ENCODE data around the gene PRKAR1A.

Gene PRKAR1A

DNA sequence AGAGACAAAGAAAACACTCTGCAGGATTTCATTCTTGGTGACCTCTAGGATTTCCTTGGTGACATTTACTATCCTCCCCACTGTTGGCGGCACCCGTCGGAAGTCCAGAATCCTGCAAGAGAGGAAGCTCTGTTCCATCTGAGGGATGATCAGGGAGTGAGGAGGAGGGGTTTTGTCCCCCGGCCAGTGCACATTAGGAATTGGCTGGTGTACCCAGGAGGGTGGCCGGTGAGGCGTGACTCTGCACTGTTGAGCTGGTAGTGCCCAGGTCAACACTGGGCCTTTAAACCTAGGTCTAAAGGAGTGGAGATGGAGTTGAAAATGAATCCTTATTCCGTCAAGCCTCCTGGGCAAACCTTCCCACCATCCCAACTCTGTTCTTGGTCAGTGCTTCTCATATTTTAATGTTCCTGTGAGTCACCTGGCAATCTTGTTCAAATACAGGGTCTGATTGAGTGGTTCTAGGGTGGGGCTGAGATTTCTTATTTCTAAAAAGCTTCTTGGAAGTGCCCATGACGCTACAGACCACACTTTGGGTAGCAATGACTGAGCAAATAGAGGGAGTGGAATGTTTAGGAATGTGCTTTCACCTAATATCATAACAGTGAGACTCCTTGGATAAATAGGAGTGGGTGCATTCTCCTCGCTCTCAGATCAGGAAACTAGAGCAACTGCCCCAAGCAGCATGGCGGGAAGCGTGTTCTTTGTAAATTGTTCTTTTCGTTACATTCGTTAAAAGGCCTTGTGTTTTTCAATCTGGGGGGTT, 30.7 kb downstream of the PRKAR1A start:
- no peak for DNase-seq (ENCODE audit: low spot score)

DNA sequence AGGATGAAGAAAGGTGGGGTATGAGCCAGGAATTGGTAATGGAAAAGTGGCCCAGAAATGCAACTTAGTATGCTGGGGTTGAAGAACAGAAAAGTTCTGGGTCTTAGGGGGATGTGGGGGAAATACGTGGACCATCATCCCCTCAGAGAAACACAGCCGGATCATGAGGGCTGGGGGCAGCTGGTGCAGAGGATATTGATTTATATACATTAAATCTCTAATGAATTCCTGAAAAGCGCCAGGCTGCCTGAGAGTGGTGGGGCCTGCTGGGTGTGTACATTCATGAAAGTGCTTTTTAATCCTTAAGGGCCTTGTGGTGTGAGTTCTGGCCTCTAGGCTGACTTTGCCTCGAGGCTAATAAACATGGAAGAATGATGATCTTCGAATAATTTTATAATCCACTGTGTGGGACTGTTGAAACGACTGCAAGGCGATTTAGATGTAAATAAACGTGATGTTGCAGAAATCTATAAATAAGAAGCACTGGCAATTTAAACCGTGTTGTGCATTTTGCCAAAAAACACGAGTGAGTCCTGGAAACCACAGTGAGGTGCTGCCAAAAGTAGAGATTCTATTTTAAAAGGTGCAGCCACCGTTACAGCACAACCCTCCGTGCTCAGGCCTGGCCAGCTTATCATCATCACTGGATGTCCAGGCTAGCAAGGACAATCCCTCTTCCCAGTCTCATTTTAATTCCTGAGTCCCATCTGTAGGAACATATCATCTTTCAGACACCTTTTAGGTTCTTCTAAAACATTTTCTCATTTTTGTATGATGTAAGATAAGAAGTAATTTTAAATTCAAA, 32.1 kb downstream of the PRKAR1A start:
- DNase-seq (ENCODE audit: low spot score): no peak

- no peak for DNase-seq (ENCODE audit: low spot score)
Observed at GRCh38 chr17:68556551-68556950, 44.3 kb downstream of the PRKAR1A start.

GRCh38 chr17:68559316-68559715, 47.1 kb downstream of the PRKAR1A start:
- DNase-seq (ENCODE audit: low spot score): no peak

GRCh38 chr17:68560966-68561720, 48.9 kb downstream of the PRKAR1A start:
- DNase-seq (ENCODE audit: low spot score): no peak

GRCh38 chr17:68562736-68563135, 50.5 kb downstream of the PRKAR1A start:
- no peak for DNase-seq (ENCODE audit: low spot score)

DNA sequence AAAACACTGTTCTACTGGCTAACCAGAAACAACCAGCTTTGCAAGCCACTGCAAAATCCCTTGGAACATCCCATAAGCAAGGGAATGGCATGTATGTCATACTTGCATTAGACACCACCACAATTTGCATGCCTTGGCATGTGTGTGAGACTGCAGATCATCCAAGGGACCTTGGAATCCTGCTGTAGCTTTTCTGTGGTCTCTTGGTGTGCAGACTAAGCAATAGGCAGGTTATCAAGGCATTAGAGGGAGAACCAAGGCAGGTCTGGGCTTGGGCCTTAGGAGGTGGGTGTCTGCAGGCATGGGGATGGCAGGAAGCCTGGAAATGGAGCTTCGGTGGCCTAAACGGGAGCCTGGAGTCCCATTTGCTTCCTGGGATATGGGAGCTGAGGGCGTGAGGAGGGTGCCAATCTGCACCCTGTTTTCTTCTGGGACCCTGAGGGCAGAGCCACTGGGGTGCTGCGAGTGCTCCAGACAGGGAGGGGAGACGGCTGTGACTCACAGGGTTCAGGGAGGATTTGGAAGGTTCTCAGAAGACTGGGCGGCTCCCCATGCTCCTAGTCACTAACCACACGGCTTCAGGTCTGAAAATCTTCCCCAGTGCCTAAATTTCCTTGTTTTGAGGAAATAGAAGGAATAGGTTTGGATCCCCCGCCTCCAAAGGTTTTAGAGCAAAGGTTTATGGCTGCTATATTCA, 52.3 kb downstream of the PRKAR1A start:
- DNase-seq (ENCODE audit: low spot score): no peak

DNA sequence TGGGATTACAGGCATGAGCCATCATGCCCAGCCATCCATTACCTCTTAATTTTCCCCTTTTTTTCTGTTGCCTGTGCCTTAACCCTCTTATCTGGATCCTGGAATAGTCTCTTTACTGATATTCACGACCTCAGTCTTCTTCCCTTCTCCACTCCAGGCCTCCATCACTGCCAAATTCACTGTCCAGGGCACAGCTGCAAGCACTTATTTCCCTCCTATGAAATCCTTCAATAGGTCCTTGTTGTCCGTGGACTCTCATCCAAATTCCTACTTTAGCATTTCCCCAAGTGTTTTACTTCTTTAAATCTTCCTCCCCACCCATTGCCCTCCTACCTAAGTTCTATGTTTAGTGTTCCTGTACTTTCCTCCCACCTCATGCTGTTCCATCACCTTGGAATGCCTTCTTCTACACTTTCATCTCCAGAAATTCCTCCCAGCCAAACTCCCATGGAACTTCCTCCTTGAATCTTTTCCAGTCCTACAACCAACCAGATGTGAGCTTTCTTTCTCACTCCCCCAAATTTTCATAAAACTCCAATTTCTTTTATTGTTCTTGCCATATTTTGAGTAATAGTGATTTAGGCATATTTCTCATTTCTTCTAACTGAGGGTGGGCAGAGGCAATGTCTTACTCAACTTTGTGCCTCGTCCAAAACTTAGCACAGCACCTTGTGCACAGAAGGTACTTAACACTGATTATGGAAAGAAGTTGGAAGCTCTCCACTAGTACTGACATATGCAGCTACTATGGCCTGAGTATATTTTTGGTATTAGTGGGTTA, 53.6 kb downstream of the PRKAR1A start:
- no peak for DNase-seq (ENCODE audit: low spot score)

DNA sequence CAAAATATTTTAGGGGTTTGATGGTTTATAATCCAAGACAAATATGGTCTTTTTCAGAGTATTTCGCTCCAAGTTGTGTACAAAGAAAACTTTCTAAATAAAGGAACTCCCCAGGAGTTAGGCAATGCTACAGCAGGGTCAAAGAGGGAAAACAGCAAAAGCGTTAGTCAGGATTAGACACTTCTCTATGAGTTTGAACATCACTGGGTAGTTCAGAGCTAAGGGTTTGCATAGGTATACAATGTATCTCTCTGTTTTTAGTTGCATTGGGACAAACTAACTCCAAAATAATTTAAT, 54.2 kb downstream of the PRKAR1A start:
- no peak for DNase-seq (ENCODE audit: low spot score)

GRCh38 chr17:68567035-68567434, 54.8 kb downstream of the PRKAR1A start:
- no peak for DNase-seq (ENCODE audit: low spot score)

DNA sequence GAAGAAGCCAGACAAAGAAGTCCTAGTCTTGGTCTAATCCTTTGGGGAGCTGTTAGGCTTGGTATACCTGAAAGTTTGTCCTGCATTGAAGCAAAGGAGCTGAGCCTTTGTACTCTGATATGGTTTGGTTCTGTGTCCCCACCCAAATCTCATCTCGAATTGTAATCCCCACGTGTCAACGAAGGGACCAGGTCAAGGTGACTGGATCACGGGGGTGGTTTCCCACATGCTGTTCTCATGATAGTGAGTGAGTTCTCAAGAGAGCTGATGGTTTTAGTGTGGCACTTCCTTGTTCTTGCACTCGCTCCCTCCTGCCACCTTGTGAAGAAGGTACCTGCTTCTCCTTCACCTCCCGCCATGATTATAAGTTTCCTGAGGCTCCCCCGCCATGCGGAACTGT, 55.4 kb downstream of the PRKAR1A start:
- no peak for DNase-seq (ENCODE audit: low spot score)

DNA sequence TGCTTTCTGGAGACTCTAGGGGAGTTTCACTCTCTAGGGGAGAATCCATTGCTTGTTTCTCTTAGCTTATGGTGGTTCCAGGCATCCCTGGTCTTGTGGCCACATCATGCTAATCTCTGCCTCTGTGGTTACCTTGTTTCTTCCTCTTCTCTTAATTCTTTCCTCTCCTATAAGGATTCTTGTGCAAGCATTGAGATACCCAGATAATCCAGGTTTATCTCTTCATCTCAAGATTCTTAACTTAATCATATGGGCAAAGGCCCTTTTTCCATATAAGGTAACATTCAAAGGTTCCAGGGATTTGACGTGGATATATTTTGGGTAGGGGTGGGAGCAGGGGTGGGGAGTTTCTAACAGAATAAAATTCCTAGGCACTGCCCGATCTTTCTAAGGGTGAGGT, 56.4 kb downstream of the PRKAR1A start:
- DNase-seq (ENCODE audit: low spot score): no peak

- no peak for DNase-seq (ENCODE audit: low spot score)
Observed at GRCh38 chr17:68569346-68569745, 57.1 kb downstream of the PRKAR1A start.

DNA sequence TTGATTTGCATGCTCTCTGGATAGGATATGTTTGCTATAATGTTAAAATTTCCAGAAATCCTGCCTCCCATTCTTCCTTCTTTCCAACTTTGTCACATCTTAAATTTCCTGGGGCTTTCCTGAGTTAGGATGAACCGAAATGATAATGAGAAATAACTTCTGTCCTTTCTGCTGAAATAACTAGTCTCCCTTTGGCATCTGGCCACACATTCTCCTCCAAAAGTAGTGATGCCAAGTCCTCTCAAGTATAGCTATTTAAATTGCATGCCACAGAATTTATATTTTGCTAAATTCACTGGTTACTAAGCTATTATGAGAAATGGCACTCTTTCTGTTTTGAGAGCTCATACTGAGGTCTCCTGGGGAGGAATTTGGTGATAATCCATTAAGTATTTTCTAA, 58.3 kb downstream of the PRKAR1A start:
- DNase-seq (ENCODE audit: low spot score): no peak

DNA sequence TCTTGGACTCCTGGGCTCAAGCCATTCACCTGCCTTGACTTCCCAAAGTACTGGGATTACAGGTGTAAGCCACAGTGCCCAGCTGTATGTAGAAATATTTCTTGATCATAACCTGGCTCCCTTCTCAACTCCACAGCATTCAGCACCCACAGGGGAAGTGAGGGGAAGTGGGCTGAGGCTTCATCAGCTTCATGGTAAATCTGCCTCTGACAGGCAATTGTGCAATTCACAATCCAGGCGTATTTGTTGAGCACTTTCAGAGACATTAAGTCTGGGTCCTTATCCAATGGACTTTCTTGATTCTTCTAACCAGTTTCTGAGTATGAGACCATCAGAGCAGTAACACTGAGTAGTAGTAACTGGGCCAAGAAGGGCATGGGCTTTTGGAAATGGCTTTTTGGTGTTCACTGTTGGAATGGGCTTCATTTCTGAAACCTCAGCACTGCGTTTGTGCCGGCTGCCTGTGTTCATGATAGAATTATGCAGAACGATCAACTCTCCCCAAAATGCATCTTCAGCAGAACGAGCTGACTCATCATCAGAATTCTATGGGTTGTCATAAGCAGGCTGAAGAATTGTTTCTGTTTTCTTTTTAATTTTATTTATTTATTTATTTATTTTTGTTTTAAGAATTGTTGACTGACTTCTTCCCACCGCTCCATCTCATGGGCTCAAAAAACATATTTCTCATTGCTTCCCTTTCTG, 60.1 kb downstream of the PRKAR1A start:
- DNase-seq (ENCODE audit: low spot score): no peak

GRCh38 chr17:68573338-68573737, 61.1 kb downstream of the PRKAR1A start:
- DNase-seq (ENCODE audit: low spot score): no peak

DNA sequence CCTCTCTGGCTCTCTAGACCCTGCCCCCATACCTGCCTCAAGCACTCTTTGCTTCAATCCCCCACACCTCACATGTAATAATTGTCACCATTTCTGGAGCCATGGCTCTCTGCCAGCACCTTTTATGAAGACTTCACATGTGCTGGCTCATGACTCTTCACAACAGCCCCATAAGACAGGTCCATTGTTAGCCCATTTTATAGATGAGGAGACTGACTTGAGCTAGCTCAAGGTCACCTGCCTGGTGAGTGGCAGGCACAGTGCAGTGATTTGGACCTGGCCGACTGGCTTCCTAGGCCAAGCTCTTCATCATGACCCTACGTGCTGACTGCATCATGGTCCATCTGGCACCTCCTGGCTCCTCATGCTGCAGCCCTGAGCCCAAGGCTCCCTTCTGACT, 63.9 kb downstream of the PRKAR1A start:
- no peak for DNase-seq (ENCODE audit: low spot score)

DNA sequence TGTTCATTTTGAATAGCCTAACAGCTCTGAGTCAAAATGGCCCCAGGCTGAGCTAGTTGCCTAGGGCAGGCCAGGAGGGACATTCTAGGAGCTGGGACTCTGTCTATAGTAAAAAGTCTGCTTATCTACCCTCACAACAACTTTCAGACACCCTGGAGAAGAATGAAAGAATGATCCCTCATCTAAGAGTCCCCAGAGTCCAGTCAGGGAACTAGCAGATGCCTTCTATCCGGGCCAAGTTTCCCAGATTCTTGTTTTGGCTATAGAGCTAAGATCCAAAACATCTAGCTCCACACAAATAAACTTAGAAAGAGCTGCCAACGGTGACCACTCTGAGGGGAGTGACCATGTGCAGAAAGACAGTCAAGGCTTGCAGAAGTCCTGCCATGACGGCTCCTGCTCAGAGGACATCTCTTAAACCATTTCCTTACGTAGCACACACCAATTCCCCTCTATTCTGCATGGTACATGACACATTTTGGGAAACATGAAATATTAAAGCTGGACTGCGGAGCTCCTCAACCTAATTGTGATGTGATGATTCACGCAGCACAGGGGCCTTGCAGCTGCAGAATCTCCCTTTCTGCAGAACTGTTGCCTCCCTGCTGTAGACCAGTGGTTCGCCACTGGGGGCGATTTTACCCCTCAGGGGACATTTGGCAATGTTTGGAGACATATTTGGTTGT, 64.7 kb downstream of the PRKAR1A start:
- DNase-seq (ENCODE audit: low spot score): no peak

DNA sequence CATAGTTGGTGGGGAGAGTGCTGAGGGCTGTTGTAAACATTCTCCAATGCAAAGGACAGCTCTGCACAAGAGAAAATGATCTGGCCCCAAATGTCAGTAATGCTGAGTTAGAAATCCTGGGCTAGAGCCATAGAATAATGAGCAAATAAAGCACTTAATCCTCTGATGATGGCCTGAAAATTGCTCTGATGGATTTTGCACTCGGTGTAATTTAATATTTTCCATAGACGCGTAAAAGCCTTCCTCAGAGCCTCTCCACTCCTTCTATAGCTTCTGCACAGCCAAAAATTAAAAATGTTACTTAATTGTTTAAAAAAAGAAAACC, 65.2 kb downstream of the PRKAR1A start:
- no peak for DNase-seq (ENCODE audit: low spot score)

- no peak for DNase-seq (ENCODE audit: low spot score)
Observed at GRCh38 chr17:68578236-68578635, 66.0 kb downstream of the PRKAR1A start.
